Activated B cell treated with CpG ODN at 0.5 μM for 24 hours (primary cell): ENCODE results near the gene SPATA24. TPM values are rescaled to one million over a fixed set of nuclear protein-coding genes. Genes with fewer than 3 reads are reported as not detected.

Experiments
- ATAC-seq: fragments of 200-7000 bp; cut with Tn5 transposase; one replicate; pipeline ENCODE4 v1.10.0; 2021; ENCODE audit warnings: low read depth, mild to moderate bottlenecking, moderate library complexity
- CTCF ChIA-PET: fragments of 350-600 bp; sonication (Branson Sonifier 250); formaldehyde crosslinking; loops from one replicate; lab custom pipeline; 2021; ENCODE audit warnings: antibody characterized with exemption; lab: Charles Lee
- POLR2A ChIA-PET: fragments of 350-600 bp; sonication (Branson Sonifier 250); formaldehyde crosslinking; loops from one replicate; lab custom pipeline; 2021; ENCODE audit warnings: antibody characterized with exemption; lab: Charles Lee
- DNase-seq: peaks from one replicate; pipeline ENCODE4 v3.0.0; 2022
- H3K27ac Mint-ChIP-seq: one replicate; pipeline ENCODE4 v1.8.0; 2020; ENCODE audit warnings: mixed read lengths
- H3K27me3 Mint-ChIP-seq: one replicate; pipeline ENCODE4 v1.8.0; 2021; ENCODE audit warnings: mixed read lengths
- H3K36me3 Mint-ChIP-seq: one replicate; pipeline ENCODE4 v1.8.0; 2021; ENCODE audit warnings: low read depth, mixed read lengths
- H3K4me1 Mint-ChIP-seq: one replicate; pipeline ENCODE4 v1.8.0; 2021; ENCODE audit warnings: mixed read lengths
- H3K4me3 Mint-ChIP-seq: one replicate; pipeline ENCODE4 v1.8.0; 2020; ENCODE audit warnings: mild to moderate bottlenecking, mixed read lengths
- H3K9me3 Mint-ChIP-seq: one replicate; pipeline ENCODE4 v1.8.0; 2020; ENCODE audit warnings: mixed read lengths
- CTCF ChIP-seq: fragments of 200-600 bp; IDR thresholded peaks from one replicate; pipeline ENCODE4 v1.8.0; 2022; ENCODE audit warnings: antibody characterized with exemption, mild to moderate bottlenecking
- intact Hi-C: fragments of 100-400 bp; cut with micrococcal nuclease; formaldehyde crosslinking; loops from one replicate; pipeline ENCODE4 v1.15.1; 2024
- total RNA-seq: library from RNA; stranded (reverse); gene quantifications from 2 replicates; pipeline ENCODE4 v1.2.3, GENCODE V29; 2022

Gene SPATA24
- total RNA-seq, 1 donor from 2014 or later: 6.4 TPM

- POLR2A ChIA-PET: interaction anchor here (0.8 to 2.8 kb wide), 4 partner anchors 9 to 819 kb away, joined by 3 to 12 read pairs (median 4); partner anchors contain the start of genes PAIP2 and SPATA24
- H3K27ac Mint-ChIP-seq: no peak within 1 kb of the TSS
- no peak for ATAC-seq
- peak within 1 kb of the TSS; percentile 94 for H3K4me3 Mint-ChIP-seq
- H3K36me3 Mint-ChIP-seq: peaks cover 7% of the 10 kb centered on the region
- peaks cover 24% of the 10 kb centered on the region for H3K4me1 Mint-ChIP-seq
- CTCF ChIA-PET: interaction anchor here (1.1 kb wide), 2 partner anchors 28 to 53 kb away, joined by 3 read pairs; partner anchors contain the start of gene PAIP2
- no peaks in the 10 kb centered on the region for H3K27me3 Mint-ChIP-seq
- intact Hi-C loops: loop anchor here (5.0 to 10.0 kb wide), 4 partner anchors 198 to 717 kb away; partner anchors contain the start of genes PURA and SIL1
- no peak for TF ChIP-seq CTCF
- no peak for DNase-seq
- no peaks in the 10 kb centered on the region for H3K9me3 Mint-ChIP-seq
Measured at GRCh38 chr5:139394654-139395566, 9.0 kb downstream of the SPATA24 start, which contains the start of gene PROB1. PROB1 (minus strand) TSS chr5:139395104; CDS start chr5:139395081, 23 bp downstream.

GRCh38 chr5:139394123-139394653 lies 9.7 kb downstream of the SPATA24 start:
- Mint-ChIP-seq H3K4me1 (peaks cover 28% of the 10 kb centered on the region), H3K4me3 (peak overlapping the region; percentile 94), H3K9me3 (no peaks in the 10 kb centered on the region), H3K27ac (no peak overlapping the region), H3K36me3 (peaks cover 9% of the 10 kb centered on the region), H3K27me3 (no peaks in the 10 kb centered on the region)
- ChIA-PET POLR2A (interaction anchor here (0.8 to 7.5 kb wide), 4 partner anchors 10 to 818 kb away, joined by 3 to 112 read pairs (median 8); partner anchors contain the start of genes PAIP2 and SPATA24), CTCF (interaction anchor here (1.5 kb wide), 1 partner anchor 20 kb away, joined by 3 read pairs; no protein-coding TSS in a partner anchor)
- DNase-seq: peak; percentile 77
- TF ChIP-seq CTCF: no peak
- ATAC-seq: peak; percentile 15
- intact Hi-C loops: loop anchor here (5.0 to 10.0 kb wide), 4 partner anchors 197 to 718 kb away; partner anchors contain the start of genes PURA and SIL1

- ATAC-seq: no peak
- ChIA-PET CTCF (interaction anchor here (1.5 to 3.4 kb wide), 3 partner anchors 16 to 52 kb away, joined by 3 to 17 read pairs (median 7); partner anchors contain the start of gene PAIP2), POLR2A (interaction anchor here (1.0 to 7.5 kb wide), 7 partner anchors 9 to 121 kb away, joined by 3 to 112 read pairs (median 11); partner anchors contain the start of genes MATR3, PAIP2 and SPATA24)
- peak overlapping the region; percentile 86 for H3K27ac Mint-ChIP-seq
- H3K27me3 Mint-ChIP-seq: no peaks in the 10 kb centered on the region
- peaks cover 32% of the 10 kb centered on the region for H3K4me1 Mint-ChIP-seq
- no peak for DNase-seq
- intact Hi-C loops: loop anchor here (2.0 to 10.0 kb wide), 5 partner anchors 196 to 851 kb away; partner anchors contain the start of genes ETF1, PURA and SIL1
- peaks cover 10% of the 10 kb centered on the region for H3K36me3 Mint-ChIP-seq
- no peaks in the 10 kb centered on the region for H3K9me3 Mint-ChIP-seq
- no peak for TF ChIP-seq CTCF
- H3K4me3 Mint-ChIP-seq: peak overlapping the region; percentile 94
Measured at GRCh38 chr5:139393497-139394122, 10.3 kb downstream of the SPATA24 start.

GRCh38 chr5:139392678-139393496 lies 11.0 kb downstream of the SPATA24 start:
- ChIA-PET POLR2A (interaction anchor here (1.0 to 7.5 kb wide), 8 partner anchors 8 to 120 kb away, joined by 3 to 112 read pairs (median 9); partner anchors contain the start of genes MATR3, PAIP2 and SPATA24), CTCF (interaction anchor here (1.2 to 3.4 kb wide), 4 partner anchors 15 to 51 kb away, joined by 3 to 17 read pairs (median 5); partner anchors contain the start of gene PAIP2)
- DNase-seq: peak; percentile 89
- H3K9me3 Mint-ChIP-seq: no peaks in the 10 kb centered on the region
- H3K27me3 Mint-ChIP-seq: no peaks in the 10 kb centered on the region
- H3K4me3 Mint-ChIP-seq: peak overlapping the region; percentile 94
- H3K4me1 Mint-ChIP-seq: peaks cover 39% of the 10 kb centered on the region
- H3K27ac Mint-ChIP-seq: peak overlapping the region; percentile 86
- TF ChIP-seq CTCF: no peak
- ATAC-seq: peak; percentile 62
- intact Hi-C loops: loop anchor here (1.0 to 10.0 kb wide), 11 partner anchors 11 to 850 kb away; partner anchors contain the start of genes ETF1, HSPA9, MATR3 and PAIP2
- peaks cover 10% of the 10 kb centered on the region for H3K36me3 Mint-ChIP-seq
